H1 (cell line): Measurements from ENCODE around the gene VWA1. TPM values are rescaled to one million over a fixed set of nuclear protein-coding genes. Genes with fewer than 3 reads are reported as not detected.

ENCODE experiments used
- CHD1 ChIP-seq: IDR thresholded peaks from 2 replicates; pipeline ENCODE4 v1.6.1; 2012; ENCODE audit warnings: low read depth, low read length, improper control_type of control experiment
- CHD2 ChIP-seq: IDR thresholded peaks from 2 replicates; pipeline ENCODE4 v1.6.1; 2012; ENCODE audit warnings: low read length, improper control_type of control experiment
- CTBP2 ChIP-seq: IDR thresholded peaks from 2 replicates; pipeline ENCODE4 v1.7.0; 2011; ENCODE audit warnings: borderline replicate concordance, mild to moderate bottlenecking, moderate library complexity, mixed read lengths, low read length; ENCODE audit not compliant: insufficient read depth, insufficient read length
- FOSL1 ChIP-seq: IDR thresholded peaks from 2 replicates; pipeline ENCODE4 v1.6.1; 2011; ENCODE audit warnings: mild to moderate bottlenecking, low read depth, low read length, moderate library complexity; ENCODE audit not compliant: insufficient read depth
- TCF12 ChIP-seq: IDR thresholded peaks from 2 replicates; pipeline ENCODE4 v1.6.1; 2011; ENCODE audit warnings: low read depth, mild to moderate bottlenecking, low read length
- polyA plus RNA-seq, 7 experiments: library from polyadenylated mRNA; depleted of rRNA in 3 of 7; stranded (reverse) in 5 of 7; unstranded in 2 of 7; fragments of >200 nt in 5 of 7; fragments of 200-250 nt in 2 of 7; gene quantifications; 1 replicate in 5 of 7; 2 replicates in 1 of 7; 4 replicates in 1 of 7; pipeline versions ENCODE4 v1.2.1 to v1.2.3, GENCODE V29; 2011 to 2013; ENCODE audit warnings: missing spikeins in 2 of 7, mixed read lengths in 2 of 7
- total RNA-seq: library from RNA; stranded (reverse); fragmentation: NEBNext Ultra II Directional; extraction: Animal tissue kit (Norgen Biotek cat#: 25700); gene quantifications from 2 replicates; pipeline ENCODE4 v1.2.1, GENCODE V29; 2021
- TF ChIP-seq, protein P1 (sequence below): fragments of 300-600 bp; sonication (generic); IDR thresholded peaks from 2 replicates; pipeline ENCODE4 v1.7.1; 2012; ENCODE audit warnings: low read length, moderate library complexity, mild to moderate bottlenecking, inconsistent platforms; ENCODE audit not compliant: insufficient replicate concordance
- TF ChIP-seq, protein P2 (sequence below): IDR thresholded peaks from 2 replicates; pipeline ENCODE4 v1.6.1; 2012; ENCODE audit warnings: inconsistent platforms
- TF ChIP-seq, protein P3 (sequence below): IDR thresholded peaks from 2 replicates; pipeline ENCODE4 v1.6.1; 2011; ENCODE audit warnings: low read depth, mild to moderate bottlenecking, low read length; ENCODE audit not compliant: insufficient read depth

VWA1 gene
- total and polyA plus RNA-seq, 2 of the 8 experiments (the other 6 are each of a cell fraction or from before 2014, with no cell fraction given) = 16.0 to 36.6 TPM

DNA sequence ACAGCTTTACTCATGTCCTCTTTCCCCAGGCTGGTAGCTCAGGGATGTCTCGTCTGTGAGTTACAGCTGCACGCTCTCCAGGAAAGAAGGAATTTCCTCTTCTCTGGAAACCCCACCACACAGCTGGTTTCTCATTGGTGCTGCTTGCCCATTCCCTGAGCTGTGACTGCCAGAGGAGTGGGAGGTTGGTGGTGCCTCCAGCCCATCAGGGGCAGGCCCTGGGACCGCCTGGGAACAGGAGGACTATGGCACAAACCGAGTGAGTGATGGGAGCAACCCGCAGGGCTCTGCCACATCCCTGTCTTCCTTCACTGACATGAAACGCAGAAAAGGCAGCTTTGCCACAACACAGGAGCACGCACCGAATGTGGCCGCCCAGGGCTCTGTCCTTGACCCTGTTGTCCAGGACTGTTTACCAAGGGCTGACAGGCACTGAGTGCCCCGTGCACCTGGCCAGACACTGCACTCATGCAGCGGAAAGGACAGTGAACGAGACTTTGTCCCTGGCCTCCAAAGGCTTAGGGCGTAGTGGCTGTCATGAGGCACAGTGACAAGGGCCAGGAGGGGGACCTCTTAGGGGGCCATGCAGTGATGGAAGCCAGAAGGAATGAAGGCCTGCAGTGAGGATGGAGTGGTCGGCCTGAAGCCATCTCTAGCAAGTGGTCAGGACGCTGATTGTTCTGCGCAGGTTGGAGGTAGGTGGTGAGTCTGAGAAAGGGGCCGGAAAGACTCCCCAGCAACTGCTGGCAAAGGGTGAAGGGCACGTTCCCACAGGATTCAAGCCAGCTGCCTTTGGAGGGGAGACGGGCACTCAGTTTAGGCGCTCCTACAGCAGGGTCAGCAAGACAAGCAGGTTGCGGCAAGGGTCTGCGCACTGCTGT lies 34.7 kb upstream of the VWA1 start (continued):
- TF ChIP-seq, protein P1, sequence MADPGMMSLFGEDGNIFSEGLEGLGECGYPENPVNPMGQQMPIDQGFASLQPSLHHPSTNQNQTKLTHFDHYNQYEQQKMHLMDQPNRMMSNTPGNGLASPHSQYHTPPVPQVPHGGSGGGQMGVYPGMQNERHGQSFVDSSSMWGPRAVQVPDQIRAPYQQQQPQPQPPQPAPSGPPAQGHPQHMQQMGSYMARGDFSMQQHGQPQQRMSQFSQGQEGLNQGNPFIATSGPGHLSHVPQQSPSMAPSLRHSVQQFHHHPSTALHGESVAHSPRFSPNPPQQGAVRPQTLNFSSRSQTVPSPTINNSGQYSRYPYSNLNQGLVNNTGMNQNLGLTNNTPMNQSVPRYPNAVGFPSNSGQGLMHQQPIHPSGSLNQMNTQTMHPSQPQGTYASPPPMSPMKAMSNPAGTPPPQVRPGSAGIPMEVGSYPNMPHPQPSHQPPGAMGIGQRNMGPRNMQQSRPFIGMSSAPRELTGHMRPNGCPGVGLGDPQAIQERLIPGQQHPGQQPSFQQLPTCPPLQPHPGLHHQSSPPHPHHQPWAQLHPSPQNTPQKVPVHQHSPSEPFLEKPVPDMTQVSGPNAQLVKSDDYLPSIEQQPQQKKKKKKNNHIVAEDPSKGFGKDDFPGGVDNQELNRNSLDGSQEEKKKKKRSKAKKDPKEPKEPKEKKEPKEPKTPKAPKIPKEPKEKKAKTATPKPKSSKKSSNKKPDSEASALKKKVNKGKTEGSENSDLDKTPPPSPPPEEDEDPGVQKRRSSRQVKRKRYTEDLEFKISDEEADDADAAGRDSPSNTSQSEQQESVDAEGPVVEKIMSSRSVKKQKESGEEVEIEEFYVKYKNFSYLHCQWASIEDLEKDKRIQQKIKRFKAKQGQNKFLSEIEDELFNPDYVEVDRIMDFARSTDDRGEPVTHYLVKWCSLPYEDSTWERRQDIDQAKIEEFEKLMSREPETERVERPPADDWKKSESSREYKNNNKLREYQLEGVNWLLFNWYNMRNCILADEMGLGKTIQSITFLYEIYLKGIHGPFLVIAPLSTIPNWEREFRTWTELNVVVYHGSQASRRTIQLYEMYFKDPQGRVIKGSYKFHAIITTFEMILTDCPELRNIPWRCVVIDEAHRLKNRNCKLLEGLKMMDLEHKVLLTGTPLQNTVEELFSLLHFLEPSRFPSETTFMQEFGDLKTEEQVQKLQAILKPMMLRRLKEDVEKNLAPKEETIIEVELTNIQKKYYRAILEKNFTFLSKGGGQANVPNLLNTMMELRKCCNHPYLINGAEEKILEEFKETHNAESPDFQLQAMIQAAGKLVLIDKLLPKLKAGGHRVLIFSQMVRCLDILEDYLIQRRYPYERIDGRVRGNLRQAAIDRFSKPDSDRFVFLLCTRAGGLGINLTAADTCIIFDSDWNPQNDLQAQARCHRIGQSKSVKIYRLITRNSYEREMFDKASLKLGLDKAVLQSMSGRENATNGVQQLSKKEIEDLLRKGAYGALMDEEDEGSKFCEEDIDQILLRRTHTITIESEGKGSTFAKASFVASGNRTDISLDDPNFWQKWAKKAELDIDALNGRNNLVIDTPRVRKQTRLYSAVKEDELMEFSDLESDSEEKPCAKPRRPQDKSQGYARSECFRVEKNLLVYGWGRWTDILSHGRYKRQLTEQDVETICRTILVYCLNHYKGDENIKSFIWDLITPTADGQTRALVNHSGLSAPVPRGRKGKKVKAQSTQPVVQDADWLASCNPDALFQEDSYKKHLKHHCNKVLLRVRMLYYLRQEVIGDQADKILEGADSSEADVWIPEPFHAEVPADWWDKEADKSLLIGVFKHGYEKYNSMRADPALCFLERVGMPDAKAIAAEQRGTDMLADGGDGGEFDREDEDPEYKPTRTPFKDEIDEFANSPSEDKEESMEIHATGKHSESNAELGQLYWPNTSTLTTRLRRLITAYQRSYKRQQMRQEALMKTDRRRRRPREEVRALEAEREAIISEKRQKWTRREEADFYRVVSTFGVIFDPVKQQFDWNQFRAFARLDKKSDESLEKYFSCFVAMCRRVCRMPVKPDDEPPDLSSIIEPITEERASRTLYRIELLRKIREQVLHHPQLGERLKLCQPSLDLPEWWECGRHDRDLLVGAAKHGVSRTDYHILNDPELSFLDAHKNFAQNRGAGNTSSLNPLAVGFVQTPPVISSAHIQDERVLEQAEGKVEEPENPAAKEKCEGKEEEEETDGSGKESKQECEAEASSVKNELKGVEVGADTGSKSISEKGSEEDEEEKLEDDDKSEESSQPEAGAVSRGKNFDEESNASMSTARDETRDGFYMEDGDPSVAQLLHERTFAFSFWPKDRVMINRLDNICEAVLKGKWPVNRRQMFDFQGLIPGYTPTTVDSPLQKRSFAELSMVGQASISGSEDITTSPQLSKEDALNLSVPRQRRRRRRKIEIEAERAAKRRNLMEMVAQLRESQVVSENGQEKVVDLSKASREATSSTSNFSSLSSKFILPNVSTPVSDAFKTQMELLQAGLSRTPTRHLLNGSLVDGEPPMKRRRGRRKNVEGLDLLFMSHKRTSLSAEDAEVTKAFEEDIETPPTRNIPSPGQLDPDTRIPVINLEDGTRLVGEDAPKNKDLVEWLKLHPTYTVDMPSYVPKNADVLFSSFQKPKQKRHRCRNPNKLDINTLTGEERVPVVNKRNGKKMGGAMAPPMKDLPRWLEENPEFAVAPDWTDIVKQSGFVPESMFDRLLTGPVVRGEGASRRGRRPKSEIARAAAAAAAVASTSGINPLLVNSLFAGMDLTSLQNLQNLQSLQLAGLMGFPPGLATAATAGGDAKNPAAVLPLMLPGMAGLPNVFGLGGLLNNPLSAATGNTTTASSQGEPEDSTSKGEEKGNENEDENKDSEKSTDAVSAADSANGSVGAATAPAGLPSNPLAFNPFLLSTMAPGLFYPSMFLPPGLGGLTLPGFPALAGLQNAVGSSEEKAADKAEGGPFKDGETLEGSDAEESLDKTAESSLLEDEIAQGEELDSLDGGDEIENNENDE = no peak
- TF ChIP-seq CHD1 (no peak), TCF12 (no peak), CHD2 (no peak), FOSL1 (no peak), CTBP2 (no peak)
- TF ChIP-seq, protein P2, sequence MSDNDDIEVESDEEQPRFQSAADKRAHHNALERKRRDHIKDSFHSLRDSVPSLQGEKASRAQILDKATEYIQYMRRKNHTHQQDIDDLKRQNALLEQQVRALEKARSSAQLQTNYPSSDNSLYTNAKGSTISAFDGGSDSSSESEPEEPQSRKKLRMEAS = no peak
- TF ChIP-seq, protein P3, sequence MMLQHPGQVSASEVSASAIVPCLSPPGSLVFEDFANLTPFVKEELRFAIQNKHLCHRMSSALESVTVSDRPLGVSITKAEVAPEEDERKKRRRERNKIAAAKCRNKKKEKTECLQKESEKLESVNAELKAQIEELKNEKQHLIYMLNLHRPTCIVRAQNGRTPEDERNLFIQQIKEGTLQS = no peak
